CD4-positive, alpha-beta T cell treated with Interleukin-10 for 1 hour (primary cell): Measurements from ENCODE around the gene ABTB1.
"Not testable (repeated sequence)": the region's sequence is repeated elsewhere in the genome, so short reads cannot be mapped to it uniquely, and the experiment has no call there.

ENCODE experiments used
- DNase-seq: peaks from one replicate; pipeline ENCODE4 v3.0.0-alpha.2; 2020

The ABTB1 gene

DNA sequence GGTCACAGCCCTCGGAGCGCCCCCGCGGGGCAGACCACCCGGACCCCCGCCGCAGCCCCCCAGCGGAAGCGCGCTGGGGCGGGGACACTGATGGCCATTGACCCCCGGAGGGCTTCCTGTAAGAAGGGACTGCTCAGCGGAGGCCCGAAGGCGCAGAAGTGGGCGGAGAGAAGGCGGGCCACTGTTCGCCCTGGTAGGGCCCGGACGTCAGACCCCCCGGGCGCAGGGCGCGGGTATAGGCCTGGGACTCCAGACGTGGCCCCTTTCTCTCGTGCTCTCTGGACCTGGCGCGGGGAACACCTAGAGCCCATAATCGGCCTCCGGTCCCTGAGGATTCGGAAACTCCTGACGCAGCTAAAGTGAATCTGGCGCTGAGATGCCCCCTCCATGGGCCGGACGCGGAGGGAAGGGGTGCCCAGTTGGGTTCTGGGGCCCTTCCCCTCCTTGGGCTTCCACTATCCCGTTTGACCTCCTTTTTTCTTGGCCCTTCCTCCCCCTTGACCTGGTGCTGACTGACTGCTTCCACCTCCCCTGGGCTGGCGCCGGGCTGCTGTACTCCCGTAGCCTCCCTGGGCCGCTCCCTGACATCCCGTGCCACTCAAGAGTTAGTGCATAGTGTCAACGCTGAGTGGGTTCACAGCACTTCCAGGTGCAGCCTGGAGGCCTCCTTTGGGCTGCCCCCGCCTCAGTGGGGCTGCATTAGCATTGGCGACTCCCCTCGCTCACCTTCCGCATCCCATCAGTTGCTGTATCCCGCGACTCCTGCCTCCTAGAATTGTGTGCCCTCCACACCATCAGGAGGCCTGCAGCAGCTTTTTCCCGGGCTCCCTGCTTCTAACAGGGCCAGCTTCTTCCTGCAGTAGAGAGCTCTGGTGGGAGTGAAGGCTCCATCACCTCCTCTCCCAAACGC, 694 bp downstream of the ABTB1 start:
- DNase-seq = peak; percentile 61

DNA sequence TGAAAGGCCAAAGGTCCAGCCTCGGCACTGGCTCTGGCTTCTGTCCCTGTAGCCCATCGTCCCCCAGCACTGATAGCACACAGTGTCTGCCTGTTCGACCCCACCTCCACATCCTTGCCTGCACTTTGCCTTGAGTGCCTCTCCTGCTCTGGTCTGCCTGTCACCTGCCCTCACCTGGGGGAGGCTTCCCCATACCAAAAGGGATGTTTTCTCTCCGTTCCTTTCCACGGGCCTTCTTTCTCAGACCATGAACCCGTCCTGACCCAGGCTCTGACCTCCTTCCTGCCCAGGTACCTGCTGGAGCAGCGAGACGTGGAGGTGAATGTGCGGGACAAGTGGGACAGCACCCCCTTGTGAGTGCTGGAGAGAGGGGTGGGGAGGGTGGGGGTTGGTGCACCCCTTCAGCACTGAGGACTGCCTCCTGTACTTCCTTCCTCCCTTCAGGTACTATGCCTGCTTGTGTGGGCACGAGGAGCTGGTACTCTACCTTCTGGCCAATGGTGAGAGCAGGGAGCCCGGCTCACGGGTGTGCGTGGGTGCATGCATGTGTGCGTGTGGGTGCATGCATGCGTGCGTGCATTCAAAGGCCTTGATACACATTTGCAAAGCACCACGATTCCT, 1.5 kb downstream of the ABTB1 start:
- DNase-seq = no peak

DNA sequence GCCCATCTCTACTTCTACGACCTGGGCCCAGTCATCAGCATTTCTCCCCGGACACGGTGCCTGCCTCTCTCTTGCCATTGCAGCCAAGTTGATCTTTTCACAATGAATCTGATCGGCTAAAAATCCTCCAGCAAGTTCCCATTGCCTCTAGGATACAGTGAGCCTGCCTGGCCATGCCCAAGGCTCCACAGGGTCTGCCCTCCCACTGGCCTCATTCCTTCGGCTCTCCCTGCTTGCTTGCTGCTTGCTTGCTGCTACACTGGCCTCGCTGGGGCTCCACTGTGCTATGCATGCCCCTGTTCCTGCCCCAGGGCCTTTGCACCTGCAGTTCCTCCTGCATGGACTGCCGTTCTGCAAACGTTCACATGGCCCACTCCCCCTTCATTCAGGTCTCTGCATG, 2.0 kb downstream of the ABTB1 start:
- DNase-seq = no peak

DNA sequence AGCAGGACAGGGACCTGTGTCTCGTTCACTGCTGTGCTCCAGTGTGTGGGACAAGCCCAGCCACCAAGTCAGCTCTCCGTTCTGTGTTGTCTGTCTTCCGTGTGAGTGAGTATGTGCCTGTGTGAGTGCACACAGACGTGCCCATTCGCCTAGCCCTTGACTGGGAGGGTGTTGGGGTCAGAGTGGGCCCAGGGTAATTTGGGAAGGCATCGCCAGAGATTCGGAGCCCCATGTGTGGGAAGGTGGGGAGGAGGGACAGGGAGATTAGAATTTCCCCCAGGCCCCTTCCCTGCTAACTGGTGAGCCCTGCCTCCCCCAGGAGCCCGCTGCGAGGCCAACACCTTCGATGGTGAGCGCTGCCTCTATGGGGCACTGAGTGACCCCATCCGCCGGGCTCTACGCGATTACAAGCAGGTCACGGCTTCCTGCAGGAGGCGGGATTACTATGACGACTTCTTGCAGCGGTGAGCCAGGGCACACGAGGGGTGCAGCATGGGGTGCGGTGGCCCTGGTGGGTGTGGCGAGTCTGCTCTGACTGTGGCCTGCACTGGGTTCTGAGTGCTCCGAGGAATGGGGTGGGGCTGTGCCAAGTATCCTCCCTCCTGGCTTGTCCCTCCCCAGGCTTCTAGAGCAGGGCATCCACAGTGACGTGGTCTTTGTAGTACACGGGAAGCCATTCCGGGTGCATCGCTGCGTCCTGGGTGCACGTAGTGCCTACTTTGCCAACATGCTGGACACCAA, 3.1 kb downstream of the ABTB1 start:
- DNase-seq = no peak

DNA sequence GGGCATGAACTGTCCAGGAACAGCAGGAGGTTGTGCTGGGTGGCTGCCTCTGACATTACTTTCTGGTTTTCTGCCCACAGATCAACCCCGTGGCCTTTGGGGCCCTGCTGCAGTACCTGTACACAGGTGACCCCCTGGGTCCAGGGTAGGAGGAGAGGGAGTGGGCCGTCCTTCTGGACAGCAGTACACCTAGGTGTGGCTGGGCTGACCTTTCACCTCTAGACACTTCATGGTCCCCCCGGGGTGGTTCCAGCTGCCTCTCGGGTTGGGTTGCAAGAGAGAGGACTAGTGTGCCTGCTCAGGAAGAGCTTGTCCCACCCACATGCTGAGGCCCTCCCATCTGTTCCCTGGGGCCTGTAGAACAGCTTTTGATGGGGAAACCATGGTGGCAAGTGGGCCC, 3.7 kb downstream of the ABTB1 start:
- no peak for DNase-seq

DNA sequence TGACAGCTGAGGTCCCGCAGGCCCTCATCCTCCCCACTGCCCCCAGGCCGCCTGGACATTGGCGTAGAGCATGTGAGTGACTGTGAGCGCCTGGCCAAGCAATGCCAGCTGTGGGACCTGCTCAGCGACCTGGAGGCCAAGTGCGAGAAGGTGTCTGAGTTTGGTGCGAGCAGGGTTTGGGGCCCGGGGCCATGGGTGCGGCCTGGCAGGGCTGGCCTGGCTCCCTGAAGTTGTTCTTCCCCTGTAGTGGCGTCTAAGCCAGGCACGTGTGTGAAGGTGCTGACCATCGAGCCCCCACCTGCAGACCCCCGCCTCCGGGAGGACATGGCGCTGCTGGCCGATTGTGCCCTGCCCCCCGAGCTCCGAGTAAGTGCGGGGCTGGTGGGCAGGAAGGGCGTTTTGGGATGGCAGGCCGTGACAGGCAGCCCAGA, 4.2 kb downstream of the ABTB1 start:
- no peak for DNase-seq

DNA sequence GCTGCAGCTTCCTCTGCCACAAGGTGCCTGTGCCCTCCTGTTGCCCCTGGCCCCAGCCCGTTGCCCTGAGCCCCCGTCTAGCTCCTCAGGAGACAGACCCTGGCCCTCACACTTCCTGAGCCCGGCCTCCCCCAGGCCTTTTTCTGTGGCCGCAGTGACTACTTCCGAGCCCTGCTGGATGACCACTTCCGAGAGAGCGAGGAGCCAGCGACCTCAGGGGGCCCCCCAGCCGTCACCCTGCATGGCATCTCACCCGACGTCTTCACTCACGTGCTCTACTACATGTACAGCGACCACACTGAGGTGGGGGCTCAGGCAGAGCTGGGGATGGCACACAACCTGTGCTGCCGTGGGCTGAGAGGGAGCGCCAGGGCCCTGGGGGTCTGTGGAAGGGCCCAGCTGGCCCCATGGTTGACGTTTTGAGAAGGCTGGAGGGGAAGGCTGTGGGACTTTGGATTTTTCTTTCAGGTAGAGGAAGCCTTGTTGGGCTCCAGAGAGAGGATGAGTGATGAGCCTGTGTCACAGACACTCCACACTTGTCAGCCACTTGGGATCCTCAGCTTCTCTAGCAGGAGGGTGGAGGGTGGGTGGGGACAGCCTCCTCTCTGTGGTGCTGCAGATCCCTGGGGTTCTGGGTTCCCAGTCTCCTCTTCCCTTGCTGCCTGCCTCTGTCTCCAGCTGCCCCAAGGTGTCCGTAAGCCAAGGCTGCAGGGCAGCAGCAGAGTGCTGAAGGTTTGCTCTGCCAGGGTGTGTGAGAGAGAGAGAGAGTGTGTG, 5.0 kb downstream of the ABTB1 start:
- no peak for DNase-seq

DNA sequence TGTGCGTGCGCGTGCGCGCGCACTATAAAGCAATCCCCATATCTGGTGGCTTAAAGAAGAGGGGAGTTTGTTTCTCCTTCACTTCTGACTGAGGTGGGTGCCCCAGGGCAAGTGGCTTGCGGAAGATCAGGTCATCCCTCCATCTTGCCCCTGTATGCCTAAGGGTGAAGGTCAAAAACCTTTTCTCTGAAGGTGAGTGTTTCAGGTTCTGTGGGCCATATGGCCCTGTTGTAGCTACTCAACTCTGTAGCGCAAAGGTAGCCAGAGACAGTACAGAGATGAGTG, 5.5 kb downstream of the ABTB1 start:
- DNase-seq = no peak

DNA sequence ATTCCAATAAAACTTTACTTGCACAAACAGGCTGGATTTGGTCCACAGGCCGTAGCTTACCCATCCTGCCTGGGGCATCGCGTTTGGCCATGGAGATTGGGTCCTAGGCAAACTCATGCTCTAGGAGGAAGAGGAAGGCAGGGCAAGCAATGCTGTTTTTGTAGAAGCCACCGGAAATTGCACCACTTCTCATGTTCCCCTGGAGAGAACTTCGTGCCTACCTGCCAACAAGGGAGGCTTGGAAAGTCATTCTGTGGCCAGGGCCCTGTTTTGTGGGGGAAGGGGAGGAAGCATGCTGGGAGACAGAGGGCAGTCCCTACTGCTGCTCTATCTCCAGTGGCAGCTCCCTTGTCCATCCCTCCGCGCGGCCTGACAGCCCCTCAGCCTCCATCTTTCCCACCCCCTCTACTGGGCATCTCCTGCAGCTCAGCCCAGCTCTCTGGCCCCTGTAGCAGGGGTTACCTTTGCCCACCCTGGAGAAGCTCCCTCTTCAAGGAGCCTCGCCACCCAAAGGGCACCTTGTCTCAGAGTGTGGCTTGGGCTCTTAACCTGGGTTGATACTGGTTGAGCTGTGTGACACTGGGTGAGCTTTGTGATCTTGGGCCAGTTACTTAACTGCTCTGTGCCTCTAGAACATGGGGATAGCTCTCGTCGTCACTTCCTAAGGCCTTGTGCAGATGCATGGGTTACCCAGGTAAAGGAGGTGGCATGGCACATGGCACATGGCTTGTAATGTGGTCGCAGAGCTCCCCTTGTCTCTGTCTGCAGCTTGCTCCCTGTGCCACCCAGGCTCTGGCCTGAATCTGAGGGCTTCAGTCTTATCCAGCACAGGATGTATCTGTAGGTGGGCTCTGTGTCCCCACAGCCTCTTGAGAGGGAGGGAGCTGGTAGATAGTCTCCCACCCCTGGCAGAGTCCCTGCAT, 6.1 kb downstream of the ABTB1 start:
- no peak for DNase-seq

DNA sequence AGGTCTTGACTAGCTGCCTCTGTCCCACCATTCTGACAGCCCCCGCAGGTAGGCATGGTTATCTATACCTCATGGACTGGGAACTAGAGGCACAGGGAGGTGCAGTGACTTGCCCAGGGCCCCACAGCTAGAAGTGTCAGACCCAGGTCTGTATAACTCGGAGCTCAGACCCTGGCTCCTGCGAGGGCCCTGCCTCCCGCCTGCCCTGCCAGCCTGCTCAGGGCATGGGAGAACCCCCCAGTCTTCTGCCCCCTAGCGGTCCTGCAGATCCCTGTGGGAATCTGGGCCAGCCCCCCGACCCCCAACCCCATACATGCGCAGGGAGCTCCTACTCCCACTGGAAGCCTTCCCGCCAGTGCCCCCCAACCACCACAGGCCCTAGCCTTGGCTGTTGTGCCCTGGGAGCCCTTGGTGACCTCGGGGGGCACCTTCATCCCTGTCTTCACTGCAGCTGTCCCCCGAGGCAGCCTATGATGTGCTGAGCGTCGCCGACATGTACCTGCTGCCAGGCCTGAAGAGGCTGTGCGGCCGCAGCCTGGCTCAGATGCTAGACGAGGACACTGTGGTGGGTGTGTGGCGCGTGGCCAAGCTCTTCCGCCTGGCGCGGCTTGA, 6.9 kb downstream of the ABTB1 start:
- DNase-seq = no peak

DNA sequence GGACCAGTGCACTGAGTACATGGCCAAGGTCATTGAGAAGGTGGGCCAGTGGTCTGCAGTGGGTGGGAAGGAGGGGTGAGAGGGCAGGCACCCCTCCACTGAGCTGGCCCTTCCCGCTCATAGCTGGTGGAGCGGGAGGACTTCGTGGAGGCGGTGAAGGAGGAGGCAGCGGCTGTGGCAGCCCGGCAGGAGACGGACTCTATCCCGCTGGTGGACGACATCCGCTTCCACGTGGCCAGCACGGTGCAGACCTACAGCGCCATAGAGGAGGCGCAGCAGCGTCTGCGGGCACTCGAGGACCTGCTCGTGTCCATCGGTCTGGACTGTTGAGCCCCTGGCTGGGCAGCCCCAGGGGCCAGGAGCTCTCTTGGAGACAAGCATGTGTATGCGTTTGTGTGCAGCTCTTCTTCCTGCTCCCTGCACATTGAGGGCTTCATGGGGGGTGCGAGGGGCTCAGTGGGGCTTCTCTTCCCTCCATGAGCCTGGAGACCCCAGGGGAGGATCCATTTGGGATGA, 7.5 kb downstream of the ABTB1 start:
- DNase-seq = no peak

DNA sequence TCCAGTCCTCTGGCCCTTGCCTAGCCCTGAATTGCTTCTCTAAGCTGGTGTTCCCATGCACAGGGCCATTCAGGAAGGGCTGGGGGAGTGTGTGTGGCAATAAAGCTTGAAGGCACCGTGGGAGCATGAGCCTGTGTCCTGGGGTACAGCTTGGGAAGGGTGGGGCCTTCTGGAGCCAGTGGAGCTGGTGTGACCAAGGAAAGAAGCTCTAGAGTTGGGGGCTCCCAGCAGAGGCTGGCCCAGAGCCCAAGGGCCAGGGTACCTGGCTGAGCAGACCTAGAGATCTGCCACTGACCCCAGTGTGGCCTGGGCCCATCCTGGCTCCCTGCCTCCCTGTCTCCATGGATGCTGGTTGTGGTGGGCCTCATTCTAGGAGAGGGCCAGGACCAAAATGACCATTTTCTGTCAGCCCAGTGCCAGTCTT, 8.1 kb downstream of the ABTB1 start:
- no peak for DNase-seq

DNA sequence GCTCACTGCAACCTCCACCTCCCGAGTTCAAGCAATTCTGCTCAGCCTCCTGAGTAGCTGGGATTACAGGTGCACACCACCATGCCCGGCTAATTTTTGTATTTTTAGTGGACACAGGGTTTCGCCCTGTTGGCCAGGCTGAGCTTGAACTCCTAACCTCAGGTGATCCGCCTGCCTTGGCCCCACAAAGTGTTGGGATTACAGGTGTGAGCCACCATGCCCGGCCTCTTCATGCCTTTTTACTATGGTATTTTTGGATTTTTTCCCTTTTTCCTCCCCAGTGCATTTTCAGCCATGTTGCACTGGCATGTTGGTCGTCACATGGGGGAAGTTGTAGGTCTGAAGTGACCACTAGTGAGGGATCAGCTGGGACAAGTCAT, 9.4 kb downstream of the ABTB1 start:
- DNase-seq = not testable (repeated sequence)

DNA sequence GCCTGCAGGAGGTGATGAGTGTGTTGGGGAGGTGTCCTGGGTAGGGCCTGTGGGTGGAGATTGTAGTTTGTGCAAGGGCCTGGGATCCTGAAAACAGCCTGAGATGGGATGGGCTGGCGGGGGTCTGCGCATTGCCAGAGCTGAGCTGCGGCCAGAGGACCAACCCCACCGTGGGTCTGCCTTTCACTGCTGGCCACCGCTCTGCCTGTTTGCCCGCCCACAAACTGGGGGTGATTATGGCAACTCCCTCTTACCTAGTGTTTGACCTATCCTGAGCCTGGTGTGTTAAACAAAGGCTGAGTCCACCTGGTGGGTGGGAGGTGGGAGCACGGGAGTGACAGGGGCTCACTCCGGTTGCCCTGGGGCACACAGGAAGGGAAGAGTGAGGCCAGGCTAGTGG, 9.8 kb downstream of the ABTB1 start:
- no peak for DNase-seq

DNA sequence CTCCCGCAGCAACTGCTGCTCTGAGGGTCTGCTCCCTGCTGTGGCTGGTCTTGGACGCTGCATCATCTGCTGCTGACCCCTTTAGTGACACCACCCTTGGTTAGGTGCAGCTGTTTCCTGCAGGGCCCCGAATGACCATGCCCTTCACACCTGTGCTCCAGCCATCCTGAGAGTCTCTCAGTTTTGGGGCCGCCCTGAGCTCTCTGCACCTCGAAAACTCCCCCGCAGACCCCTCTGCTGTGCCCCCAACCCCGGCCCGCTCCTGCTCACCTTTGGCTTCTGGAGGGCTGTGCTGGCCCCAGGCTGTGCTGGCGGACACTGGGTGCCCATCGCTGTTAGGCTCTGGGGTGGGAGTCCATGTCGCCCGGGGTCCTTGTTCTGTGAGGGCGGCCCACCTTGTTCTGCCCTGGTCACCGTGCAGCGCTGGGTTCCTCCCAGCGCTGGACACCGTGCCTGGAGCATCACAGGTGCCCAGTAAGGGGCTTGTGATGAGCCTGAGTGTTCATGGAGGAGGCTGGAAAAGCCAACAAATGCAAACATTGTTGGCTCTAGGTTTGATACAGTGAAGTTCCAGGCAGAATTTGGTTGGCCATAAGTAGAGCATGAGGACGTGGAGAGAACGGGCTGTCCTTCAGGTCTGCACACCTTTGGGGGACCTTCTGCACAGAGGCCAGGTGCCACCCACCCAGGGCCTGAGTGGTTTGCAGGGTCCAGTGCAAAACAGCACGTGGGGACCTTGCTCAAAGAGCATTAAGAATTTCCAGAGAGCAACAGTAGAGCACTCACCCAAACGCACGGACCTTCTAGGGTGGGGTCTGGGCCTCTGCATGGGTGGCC, 12.3 kb downstream of the ABTB1 start:
- DNase-seq = no peak

DNA sequence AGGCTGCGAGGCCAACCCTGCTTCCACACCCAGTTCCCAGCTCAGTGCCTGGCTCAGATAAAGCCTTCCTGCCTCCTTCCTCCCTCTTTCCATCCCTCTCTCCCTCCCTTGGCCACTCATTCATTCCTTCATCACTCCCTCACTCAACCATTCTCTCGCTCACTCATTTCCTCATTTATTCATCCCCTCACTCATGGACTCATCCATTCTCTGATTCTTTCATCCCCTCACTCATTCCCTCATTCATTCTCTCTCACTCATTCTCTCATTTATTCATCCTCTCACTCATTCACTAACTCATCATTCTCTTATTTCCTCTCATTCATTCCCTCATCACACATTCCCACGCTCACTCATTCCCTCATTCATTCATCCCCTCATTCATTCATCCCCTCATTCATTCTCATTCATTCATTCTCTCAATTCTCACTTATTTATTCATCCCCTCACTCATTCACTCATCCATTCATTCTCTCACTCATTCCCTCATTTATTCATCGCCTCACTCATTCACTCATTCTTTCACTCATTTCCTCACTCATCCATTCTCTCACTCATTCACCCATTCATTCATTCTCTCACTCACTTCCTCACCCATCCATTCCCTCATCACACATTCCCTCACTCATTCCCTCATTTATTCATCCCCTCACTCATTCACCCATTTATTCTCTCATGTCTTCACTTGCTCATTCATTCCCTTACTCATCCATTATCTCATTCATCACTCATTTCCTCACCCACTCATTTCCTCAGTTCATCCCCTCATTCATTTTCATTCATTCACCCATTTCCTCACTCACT, 13.2 kb downstream of the ABTB1 start:
- no peak for DNase-seq

DNA sequence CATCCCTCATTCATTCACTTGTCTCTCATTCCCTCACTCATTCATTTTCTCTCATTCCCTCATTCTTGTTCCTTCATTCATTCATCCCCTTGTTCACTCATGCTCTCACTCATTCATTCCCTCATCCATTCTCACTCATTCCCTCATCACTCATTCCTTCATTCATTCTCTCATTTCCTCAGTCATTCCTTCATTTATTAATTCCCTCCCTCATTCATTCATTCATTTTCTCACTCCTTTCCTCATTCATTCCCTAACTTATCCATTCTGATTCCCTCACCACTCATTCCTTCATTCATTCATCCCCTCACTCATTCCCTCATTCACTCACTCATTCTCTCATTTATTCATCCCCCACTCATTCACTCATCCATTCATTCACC, 13.8 kb downstream of the ABTB1 start:
- no peak for DNase-seq

DNA sequence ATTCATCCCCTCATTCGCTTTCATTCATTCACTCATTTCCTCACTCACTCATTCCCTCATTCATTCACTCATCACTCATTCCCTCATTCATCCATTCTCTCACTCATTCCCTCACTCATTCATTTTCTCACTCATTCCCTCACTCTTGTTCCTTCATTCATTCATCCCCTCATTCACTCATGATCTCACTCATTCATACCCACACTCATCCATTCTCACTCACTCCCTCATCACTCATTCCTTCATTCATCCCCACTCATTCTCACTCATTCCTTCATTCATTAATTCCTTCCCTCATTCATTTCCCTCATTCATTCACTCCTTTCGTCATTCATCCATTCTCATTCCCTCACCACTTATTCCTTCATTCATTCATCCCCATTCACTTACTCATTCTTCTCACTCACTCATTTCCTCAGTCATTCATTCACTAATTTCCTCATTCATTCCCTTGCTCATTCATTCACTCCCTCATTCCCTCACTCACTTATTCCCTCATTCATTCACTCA, 14.5 kb downstream of the ABTB1 start:
- DNase-seq = no peak

DNA sequence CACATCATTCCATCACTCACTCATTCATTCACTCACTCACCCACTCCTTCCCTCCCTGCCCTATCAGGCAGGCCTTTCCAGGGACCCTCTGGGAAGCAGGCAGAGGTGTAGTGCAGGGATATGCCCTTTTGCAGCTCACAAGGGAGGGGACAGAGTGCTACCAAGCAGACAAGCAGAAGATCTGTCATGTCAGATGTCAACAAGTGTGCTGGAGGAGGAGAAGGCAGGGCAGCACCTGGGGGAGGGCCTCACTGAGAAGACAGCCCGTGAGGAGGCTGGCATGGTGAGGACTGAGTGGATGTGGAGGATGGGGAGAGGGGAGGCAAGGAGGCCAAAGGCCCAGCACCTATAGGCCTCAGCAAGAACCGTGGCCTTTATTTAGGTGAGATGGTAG, 15.3 kb downstream of the ABTB1 start:
- no peak for DNase-seq
